CD4-positive, alpha-beta T cell treated with Interleukin-4 for 1 hour (primary cell): ENCODE measurements around the gene STK16.
A peak's percentile ranks its signal among the peaks of the same experiment; 100 is the strongest.

Experiments used
- DNase-seq, 2 donors: peaks; one replicate each; pipeline ENCODE4 v3.0.0-alpha.2; 2020 to 2022

The STK16 gene

GRCh38 chr2:219214141-219214540, 31.1 kb upstream of the STK16 start:
- DNase-seq: no peak

GRCh38 chr2:219214786-219215185, 30.5 kb upstream of the STK16 start:
- no peak for DNase-seq

DNA sequence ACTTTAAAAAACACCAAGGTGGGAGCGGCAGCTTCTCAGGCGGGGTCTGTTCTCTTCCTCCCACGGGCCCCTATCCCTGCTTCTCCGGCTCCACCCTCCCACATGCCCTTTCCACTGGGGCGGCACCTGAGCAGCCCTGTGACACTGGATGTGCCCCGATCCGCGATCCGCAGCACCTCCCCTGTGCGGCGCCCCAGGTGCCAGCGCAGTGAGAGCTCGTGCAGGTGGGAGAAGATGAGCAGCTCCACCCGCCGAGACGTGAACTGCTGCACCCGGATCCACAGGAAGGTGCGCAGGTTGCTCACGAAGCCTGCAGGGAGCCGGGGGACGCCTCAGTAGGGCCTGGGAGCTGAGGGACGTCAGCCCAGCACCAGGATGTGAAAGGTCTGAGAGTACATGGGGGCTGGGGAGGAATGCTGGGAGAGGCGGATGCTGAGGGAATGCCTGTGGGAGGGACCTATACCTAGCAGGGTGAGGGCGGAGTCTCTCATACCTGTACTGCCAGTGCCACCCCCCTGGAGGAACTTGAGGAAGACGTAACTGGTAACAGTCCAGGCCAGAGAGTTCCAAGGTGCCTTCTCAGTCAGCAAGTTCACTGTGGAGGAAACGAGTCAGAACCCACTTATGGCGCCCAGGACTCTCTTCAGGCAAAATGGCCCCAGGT, 29.3 kb upstream of the STK16 start:
- DNase-seq: no peak

DNA sequence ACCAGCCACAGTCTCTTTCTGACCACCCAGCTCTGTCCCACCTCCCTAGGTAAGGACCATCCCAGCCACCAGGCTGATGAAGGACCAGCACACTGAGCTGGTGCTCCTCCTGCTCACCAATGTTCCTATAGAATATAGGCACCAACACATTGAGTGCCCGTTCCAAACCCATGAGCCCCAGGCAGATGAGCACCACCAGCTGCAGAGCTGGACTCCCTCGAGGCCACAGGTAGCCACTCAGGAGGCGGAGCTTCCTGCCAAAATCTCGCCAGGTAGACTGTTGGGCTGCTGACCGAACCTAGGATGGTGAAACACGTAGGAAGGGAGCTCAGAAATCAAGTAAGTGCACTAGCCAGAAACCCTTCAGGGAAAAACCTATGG, 28.8 kb upstream of the STK16 start:
- no peak for DNase-seq

DNA sequence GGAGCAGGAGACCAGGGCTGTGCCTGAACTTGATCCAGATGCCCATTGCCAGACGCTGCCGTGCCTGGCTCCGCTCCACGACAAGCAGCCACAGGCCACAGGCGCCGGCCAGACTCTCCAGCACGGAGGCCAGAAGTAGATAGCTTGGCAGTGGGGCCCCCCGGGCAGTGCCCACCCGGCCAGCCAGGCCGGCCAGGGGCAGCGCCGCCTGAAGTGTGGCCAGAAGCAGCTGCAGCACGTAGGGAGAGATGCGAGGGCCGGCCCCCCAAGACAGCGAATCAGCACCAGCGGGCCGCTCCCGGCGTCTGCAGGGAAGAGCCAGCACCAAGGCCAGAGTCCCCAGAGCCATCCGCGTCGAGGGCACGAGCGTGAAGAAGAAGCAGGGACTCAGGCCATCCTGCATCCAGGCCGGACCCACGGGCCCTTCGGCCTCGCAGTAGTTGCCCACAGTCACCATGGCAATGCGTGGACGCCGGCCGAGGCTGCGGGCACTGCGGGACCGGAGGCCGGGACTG, 27.0 kb upstream of the STK16 start:
- DNase-seq: no peak

GRCh38 chr2:219218732-219219701, 26.3 kb upstream of the STK16 start, which contains the start of gene ABCB6:
Gene ABCB6, minus strand, starts transcription at chr2:219218958. Its CDS starts 285 bp downstream, at chr2:219218673.
- peak; percentile 90 for DNase-seq

GRCh38 chr2:219219784-219220532, 25.3 kb upstream of the STK16 start:
- DNase-seq: no peak

DNA sequence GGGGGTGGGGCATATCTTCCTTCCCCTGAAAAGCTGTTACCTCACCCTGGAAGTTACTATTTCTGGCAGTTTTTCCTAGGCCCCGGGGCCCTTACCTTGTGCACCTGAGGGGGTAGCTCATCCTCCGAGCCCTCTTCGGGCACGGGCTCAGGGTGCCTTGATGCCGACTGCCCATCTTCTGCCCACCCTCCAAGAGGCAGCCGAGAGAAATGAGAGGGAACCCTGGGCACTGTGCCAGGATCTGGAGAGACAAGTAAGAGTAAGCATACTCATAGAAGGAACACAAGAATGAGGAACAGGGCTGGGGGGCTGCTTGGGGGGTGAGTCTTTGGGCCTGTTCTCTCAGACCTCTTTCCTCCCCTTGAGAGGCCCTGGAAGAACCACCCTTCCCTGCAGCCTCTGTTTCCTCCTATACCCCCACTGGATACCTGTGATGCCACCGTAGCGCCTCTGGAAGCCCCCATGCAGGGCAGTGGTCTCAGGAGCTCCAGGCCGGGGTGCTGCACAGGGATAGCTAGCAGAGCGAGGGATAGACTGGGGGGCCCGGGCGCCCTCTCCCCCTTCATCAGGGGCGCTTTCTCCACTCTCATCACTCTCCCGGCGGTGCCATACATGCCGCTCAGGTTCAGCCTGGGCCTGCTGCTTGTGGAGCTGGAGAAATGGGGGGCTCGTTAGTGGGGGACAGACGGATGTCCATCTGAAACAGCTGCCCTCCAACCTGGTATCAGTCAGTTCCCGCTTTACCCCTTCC, 24.5 kb upstream of the STK16 start:
- DNase-seq: no peak

GRCh38 chr2:219221957-219222518, 23.2 kb upstream of the STK16 start:
- no peak for DNase-seq

GRCh38 chr2:219223831-219224610, 21.3 kb upstream of the STK16 start:
- no peak for DNase-seq

- peak in 1 of 2 donors; percentile 42 for DNase-seq
Measured at GRCh38 chr2:219225350-219225749, 19.9 kb upstream of the STK16 start.

DNA sequence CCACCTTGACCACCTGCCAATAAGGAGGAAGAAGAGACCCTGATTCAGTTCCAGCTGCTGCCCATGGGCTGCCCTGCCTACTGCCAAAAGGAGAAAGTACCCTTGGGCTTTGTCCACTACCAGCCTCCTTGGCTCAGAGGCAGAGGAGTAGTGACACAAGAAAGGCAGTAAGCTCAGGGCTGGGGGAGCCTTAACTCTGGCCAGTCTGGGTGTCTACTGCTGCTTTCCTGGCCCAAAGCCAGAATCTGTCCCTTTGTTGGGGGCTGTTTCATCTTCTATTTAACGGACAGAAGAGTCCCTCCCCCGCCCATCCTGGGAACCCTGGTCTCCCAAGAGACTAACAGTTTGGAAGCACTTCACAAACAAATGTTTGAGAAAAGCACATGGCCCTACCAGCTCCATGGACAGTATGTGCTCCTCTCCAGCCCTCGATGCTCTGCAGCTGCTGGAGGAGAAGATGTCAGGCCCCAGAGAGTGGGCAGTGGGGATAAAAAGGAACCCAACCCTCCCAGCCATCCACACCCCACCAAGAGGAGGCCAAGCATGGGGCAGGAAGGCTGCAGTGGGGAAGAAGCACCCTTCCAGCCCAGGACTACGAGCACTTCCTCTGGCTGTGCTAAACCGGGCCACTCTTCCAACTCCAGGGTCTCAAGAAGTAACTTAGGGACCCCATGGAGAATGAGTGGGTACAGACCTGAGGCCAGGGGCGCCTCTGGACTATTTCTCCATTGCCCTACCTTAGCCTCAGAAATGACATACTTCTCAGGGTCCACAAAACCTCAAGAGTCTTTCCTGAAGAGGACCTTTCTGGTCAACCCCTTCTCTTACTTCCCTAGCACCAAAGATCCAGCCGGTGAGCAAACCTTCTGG, 17.0 kb upstream of the STK16 start:
- no peak for DNase-seq

GRCh38 chr2:219228911-219229304, 16.4 kb upstream of the STK16 start:
- DNase-seq: no peak

DNA sequence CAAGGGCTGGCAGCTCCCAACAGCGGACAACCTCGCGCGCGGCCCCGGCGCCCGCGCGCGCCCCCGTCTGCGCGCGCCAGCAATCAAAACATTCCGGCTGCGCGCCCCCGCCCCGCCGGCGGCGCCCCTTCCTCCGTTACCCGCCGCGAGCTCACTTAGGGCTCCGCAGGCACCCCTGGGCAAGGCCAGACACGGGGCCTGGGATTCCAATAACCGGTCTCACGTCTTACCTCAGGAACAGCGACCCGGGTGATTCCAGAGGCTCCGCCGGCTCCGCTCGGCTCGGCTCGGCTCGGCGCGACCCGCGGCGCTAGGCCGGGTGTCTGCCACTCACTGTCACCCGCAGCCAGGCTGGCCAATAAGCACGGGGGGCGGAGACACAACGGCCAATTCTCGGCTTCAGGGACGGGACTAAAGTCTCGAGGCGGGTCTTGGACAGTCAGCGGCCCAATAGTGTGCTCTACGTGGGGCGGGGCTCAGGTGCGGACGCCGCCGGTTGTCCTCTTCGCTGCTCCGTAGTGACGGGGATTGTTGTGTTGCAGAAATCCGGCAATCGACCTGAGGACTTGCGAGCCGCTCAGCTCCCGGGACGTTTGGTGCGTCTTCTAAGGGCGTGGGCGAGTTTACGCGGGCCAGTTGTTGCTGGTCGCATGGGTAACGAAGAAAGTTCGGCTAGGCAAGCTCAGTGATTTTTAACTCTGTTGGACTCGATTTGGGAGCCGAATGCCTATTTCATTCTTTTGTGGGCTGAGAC, 15.8 kb upstream of the STK16 start, which contains the start of the genes ANKZF1 and ATG9A:
Gene ANKZF1, plus strand, starts transcription at position 502 of the 754 bp plus-strand sequence. CDS start 452 bp downstream, outside the sequence.
Gene ATG9A, minus strand, starts transcription at position 332 of the 754 bp plus-strand sequence. CDS start 1,612 bp downstream, outside the sequence.
- DNase-seq: peak; percentile 99

DNA sequence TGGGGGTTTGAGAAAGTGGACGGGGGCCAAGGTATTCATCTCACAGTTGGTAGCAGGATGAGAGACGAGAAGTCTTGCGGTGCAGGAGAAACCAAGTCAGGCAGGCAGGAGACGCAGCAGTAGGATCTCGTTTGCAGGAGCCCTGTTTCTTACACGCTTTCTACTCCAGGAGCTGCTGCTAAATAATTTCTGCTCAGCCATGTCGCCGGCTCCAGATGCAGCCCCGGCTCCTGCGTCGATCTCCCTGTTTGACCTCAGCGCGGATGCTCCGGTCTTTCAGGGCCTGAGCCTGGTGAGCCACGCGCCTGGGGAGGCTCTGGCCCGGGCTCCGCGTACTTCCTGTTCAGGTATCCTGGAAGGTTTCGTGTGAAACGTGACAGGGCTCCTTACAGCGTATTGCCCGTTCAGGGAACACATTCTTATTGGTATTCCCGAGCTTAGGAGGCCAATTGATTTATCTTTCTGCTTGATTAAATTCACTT, 15.2 kb upstream of the STK16 start:
- DNase-seq: no peak

DNA sequence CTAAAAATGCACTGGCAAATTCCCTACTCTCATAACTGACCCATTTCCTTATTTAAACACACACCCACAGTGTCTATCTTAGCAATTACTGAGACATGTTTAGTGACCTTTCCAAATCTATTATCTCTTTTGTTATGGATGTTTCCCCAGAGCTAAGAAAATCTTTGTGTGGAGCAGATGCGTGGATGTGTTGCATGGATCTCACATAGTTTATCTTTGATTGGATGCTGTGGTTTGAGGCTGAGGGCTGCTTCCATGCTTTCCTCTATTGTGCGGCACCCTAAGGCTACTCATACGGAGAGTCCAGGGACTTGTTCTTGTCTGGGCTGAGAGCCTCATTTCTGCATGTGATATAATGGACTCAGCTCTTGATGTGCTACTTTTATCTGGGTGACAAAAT, 10.9 kb upstream of the STK16 start:
- DNase-seq: no peak

DNA sequence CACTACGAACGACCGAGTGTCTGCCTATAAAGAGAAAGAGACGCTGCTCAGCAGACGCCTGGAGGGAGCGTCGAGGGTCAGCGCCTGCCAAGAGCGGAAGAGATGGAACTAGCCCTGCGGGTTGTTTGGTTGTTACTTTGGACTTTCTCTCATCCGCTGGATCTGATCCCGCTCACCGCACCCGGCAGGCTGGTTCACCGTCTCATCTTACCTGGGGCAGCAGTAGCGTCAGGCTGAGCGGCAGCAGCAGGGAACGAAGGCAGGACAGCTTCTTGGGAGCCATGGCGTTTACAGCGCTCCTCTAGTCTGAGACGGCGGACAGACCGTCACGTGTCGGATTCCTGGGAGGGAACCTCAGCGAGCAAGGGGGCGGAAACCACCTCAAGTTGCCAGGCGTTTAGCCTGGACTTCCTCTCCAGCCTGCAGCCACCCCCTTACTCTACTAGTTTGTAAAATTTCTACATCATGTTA, 2.0 kb upstream of the STK16 start:
- peak in 1 of 2 donors; percentile 41 for DNase-seq

- DNase-seq: no peak
Measured at GRCh38 chr2:219244789-219245147, 511 bp upstream of the STK16 start.

DNA sequence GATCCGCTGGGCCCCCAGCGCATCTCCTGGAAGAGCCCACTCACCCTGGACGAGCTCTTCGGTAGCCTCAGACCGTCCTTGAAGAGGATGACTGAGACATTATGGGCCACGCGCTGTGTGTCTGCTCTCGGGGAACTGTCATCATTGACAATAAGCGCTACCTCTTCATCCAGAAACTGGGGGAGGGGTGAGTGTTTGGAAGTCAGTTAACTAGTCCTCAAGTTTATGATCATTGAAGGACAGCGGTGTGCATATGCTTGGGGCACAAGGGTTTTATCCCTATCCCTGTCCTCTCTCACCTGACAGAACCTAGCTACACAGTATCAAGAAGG, 586 bp downstream of the STK16 start:
- DNase-seq: no peak
